SK-N-MC (cell line): ENCODE results near the gene ANGPTL1.

Source experiments
- EZH2 ChIP-seq: fragments of 200-600 bp; sonication (generic); IDR thresholded peaks from one replicate; pipeline ENCODE4 v1.6.1; 2017; ENCODE audit warnings: antibody characterized with exemption
- FOXP2 ChIP-seq: optimal IDR thresholded peaks from 2 replicates; pipeline ENCODE3; 2011; ENCODE audit warnings: mild to moderate bottlenecking, moderate library complexity; ENCODE audit not compliant: insufficient read depth; ENCODE audit errors: extremely low read length, control extremely low read depth
- POLR2AphosphoS5 ChIP-seq: IDR thresholded peaks from 2 replicates; pipeline ENCODE4 v1.6.1; 2012; ENCODE audit warnings: mild to moderate bottlenecking, low read depth, low read length, borderline replicate concordance

- TF ChIP-seq POLR2AphosphoS5 (no peak), EZH2 (no peak), FOXP2 (no peak)
These were observed 13.8 kb downstream of the ANGPTL1 start for GRCh38 chr1:178857126-178857525.
